HepG2 (cell line): ENCODE results near the gene MTHFS.

Experiments used
- ARNT ChIP-seq: fragments of 450-650 bp; IDR thresholded peaks from 2 replicates; pipeline ENCODE4 v1.6.1; 2017
- CEBPG ChIP-seq: IDR thresholded peaks from 2 replicates; pipeline ENCODE4 v1.6.1; 2016
- CTCF ChIP-seq: sonication (generic); formaldehyde crosslinking; IDR thresholded peaks from 2 replicates; pipeline ENCODE4 v1.5.0; 2020; ENCODE audit warnings: mild to moderate bottlenecking, missing genetic modification reagents, moderate library complexity
- NBN ChIP-seq: fragments of 450-650 bp; conservative IDR thresholded peaks from 2 replicates; pipeline ENCODE4 v1.6.1; 2017
- PHB2 ChIP-seq: fragments of 450-650 bp; IDR thresholded peaks from 2 replicates; pipeline ENCODE4 v1.6.1; 2018; ENCODE audit not compliant: partially characterized antibody
- POLR2AphosphoS5 ChIP-seq: IDR thresholded peaks from 2 replicates; pipeline ENCODE4 v1.6.1; 2012; ENCODE audit warnings: low read depth, low read length
- TCF7 ChIP-seq: sonication (generic); IDR thresholded peaks from 2 replicates; pipeline ENCODE4 v1.6.1; 2016; ENCODE audit warnings: antibody characterized with exemption, low read depth
- YY1 ChIP-seq: IDR thresholded peaks from 2 replicates; pipeline ENCODE4 v1.6.1; 2011; ENCODE audit warnings: low read length, low read depth, moderate library complexity, mild to moderate bottlenecking; ENCODE audit not compliant: insufficient read depth, insufficient replicate concordance
- ZFAT ChIP-seq: sonication (generic); formaldehyde crosslinking; conservative IDR thresholded peaks from 2 replicates; pipeline ENCODE4 v1.8.1; 2023; ENCODE audit warnings: missing genetic modification reagents, inconsistent platforms
- ZMYM4 ChIP-seq: sonication (generic); formaldehyde crosslinking; IDR thresholded peaks from 2 replicates; pipeline ENCODE4 v1.8.1; 2023; ENCODE audit warnings: mild to moderate bottlenecking, missing genetic modification reagents
- ZNF451 ChIP-seq: sonication (generic); formaldehyde crosslinking; IDR thresholded peaks from 2 replicates; pipeline ENCODE4 v1.5.0; 2020; ENCODE audit warnings: mild to moderate bottlenecking, missing genetic modification reagents
- ZNF510 ChIP-seq: sonication (generic); formaldehyde crosslinking; IDR thresholded peaks from 2 replicates; pipeline ENCODE4 v1.4.0; 2020; ENCODE audit warnings: low read depth, mild to moderate bottlenecking, missing genetic modification reagents
- TF ChIP-seq, protein P1 (sequence below): IDR thresholded peaks from 2 replicates; pipeline ENCODE4 v1.6.1; 2016; ENCODE audit warnings: low read depth, borderline replicate concordance

DNA sequence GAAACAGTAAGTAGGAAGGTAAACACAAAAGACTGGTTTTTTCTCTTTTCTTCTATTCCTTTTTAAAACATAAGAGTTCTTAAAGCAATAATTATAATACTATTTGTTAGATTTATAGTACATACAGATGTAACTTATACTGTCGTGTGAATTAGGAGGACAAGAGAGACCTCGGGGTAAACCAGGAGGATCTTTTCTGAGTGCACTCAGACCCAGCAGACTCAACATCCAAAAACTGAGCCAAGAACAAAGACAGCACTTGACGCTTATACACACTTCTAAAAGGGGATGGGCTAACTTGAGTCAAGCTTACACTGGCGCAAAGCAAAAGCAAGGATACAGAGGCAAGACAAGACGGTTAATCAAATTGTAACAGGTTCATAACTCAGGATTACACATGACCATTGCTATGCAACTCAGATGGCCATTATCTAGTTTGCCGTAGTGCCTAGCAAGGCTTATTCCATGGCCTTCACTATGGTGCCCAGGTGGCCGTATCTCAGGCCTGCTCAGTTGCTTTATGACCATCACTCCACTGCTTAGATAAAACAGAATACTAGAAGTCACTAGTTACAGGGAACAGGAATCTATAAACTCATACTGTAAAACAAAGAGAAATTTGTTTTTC is 18.6 kb downstream of the MTHFS start:
- TF ChIP-seq ZFAT (CRISPR knock-in tag) (no peak), TCF7 (no peak), ZNF451 (CRISPR knock-in tag) (no peak), YY1 (no peak), ZNF510 (CRISPR knock-in tag) (no peak), CEBPG (CRISPR knock-in tag) (no peak), ARNT (no peak), POLR2AphosphoS5 (no peak), NBN (no peak), ZMYM4 (no peak), CTCF (CRISPR knock-in tag) (no peak), PHB2 (no peak)
- TF ChIP-seq, protein P1, sequence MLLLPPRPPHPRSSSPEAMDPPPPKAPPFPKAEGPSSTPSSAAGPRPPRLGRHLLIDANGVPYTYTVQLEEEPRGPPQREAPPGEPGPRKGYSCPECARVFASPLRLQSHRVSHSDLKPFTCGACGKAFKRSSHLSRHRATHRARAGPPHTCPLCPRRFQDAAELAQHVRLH (CRISPR knock-in tag): no peak
